SK-N-DZ (cell line): ENCODE measurements around the gene MORN1.

Experiments used
- DNase-seq: peaks from one replicate; pipeline ENCODE4 v3.0.0-alpha.2; 2015; ENCODE audit warnings: low spot score

Gene MORN1

DNA sequence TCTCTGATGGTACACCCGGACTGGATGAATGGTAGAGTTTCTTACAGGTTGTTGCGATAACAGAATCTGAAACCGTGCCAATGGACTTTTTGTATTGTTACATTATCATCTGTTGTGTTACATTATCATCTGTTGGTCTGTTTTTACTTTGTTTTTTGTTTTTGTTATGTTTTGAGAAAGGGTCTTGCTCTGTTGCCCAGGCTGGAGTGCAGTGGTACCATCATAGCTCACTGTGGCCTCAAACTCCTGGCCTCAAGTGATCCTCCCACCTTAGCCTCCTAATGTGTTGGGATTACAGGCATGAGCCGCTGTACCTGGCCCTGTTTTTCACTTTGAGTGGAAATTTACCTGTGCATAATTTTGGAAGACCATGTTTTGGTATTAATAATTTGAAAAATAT lies 31.2 kb upstream of the MORN1 start:
- no peak for DNase-seq

GRCh38 chr1:2419416-2419815 lies 28.1 kb upstream of the MORN1 start:
- DNase-seq = no peak

- DNase-seq = no peak
These were observed 27.5 kb upstream of the MORN1 start for GRCh38 chr1:2418791-2419320.

- DNase-seq = no peak
These were observed 26.5 kb upstream of the MORN1 start for GRCh38 chr1:2417833-2418225.

GRCh38 chr1:2417083-2417832 lies 25.9 kb upstream of the MORN1 start:
- DNase-seq = no peak

DNA sequence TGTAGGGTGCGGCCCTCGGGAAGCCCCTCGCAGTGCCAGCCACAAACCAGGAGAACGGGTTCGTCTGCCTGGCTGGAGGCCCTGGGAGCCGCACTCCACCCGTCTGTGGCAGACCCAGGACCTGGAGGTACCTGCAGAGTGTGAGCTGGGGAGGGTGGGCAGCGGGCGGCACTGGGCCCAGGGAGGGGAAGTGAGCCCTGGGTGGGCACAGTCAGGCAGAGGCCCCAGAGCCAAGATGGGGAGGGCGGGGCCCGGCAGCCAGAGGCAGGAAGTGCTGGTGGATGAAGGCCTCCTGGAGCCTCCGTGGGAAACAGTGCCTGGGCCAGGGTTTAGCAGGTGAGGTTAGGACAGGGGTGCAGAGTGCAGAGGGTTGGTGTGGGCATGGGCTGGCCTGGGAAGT lies 25.0 kb upstream of the MORN1 start:
- no peak for DNase-seq

DNA sequence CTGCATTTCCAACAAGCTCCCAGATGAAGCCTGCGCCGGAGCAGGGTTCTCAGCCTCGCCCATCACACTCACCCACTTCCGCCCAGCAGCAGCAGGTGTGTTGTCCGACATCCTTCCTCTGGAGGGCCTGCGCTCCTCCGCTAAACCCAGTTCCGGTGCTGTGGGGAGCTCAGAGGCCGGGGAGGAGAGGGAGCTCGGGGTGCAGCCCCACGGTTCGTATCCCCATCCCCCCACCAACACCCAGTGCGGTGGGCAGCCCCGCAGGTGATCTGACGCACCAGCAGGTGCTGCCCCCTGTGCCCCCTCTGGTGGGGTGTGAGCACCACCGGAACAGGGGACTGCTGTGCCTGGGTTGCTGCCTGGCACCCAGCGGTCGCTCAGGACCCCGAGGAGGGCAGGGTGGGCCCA lies 24.5 kb upstream of the MORN1 start:
- DNase-seq = no peak

DNA sequence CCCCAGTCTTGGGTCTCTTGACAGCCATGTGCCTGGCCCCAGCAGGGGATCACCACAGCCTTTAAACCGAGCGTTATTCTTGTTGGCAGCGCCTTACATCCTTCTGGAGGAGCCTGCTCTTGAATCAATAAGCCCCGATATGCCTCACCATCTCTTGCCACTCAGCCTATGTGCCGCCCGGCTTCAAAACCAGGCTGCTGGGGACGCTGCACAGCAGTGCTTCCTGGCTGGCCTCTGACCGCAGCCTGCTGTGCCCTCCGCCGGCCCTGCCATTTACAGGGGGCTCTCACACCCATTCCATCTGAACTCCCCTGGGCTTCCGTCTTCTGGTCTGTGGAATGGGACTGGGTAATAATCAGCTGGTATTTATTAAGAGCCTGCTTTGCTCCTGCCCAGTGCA lies 24.0 kb upstream of the MORN1 start:
- no peak for DNase-seq

GRCh38 chr1:2414297-2414958 lies 23.1 kb upstream of the MORN1 start:
- DNase-seq = peak; percentile 58

DNA sequence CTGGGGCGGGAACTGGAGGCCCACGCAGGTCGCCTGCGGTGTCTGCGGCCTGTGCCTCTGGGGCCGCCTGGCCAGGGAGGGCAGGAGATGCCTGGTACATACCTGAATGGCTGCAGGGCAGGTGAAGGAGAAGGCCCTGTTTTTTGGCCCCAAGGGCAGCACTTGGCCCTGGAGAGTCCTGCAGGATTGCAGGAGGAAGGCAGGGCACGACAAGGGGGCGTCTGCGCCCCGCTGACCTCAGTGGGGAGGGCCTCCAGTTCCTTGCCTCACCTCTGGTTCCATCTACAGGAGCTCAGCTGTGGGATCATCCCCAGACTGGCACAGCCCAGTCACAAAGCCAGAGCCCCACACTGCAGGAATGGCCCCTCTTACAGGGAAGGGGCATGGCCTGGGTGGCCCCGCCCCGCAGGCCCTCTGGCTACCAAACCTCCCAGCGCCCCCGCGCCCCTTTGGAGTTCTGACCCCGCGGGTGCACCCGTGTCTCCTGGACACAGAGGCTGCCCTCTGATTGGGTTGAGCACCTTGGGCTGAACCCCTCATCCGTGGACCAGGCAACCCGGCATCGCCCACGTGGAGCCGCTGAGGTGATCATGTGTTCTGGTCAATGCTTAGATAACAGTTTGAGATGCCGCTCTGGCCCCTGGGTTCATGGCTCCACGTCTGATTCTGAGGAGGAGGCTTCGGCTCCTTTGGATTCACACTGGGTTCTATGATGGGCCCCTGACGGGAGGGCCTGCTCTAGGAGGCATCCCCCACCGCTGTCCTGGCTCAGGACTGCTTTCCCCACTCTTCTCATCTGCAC lies 22.3 kb upstream of the MORN1 start:
- DNase-seq = peak; percentile 42

DNA sequence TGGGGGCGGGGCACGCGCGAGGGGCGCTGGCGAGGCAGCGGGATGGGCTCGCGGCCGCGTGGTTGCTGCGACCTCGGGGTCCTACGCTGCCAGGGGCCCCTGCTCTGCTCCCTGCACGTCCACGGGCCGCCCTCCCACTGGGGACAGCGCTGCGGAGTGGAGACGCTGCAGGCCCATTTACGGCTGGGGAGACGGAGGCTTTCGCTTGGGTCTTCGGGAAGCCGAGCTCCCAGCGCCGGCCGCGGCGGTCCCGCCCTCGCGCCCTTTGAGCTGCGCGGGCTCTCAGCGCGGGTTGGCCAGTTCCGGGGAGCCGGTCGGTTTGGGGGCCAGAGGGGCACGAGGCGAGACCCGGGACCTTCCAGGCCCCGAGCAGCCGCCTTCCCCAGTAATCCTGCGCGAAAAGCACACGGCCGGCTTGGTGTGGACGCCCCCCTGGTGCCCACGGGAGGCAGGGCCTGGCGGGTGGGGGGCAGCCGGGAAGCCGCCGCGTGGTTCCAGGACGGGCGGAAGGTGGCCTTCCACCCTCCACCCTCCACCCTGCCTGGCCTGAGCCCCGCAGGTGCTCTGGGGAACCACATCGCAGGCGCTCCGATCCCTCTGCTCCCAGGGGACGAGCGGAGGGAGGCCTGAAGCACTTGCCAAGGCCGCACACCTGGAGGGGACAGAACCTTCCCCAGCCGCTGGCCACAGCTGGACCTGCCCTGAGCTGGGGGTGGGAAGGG lies 21.6 kb upstream of the MORN1 start:
- DNase-seq = peak; percentile 24

DNA sequence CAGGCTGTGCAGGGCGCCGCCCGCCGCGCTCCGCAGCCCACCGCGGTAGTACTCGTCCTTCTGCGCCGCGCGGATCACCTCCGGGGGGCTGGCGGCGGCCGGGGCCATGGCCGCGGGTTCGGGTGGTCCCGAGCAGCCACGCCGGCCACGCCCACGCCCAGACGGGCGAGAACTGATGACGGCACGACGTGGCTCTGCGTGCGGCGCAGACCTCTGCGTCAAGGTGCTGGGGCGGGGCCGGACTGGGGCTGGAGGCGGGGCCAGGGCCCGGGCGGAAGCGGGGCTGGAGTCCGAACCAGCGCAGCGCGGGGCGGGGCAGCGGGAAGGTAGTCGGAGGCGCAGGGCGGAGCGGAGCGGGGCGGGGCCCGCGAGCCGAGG lies 21.0 kb upstream of the MORN1 start, which contains the start of gene PEX10:
Gene PEX10 (minus strand): TSS at position 170 of the 378 bp plus-strand sequence. CDS start 62 bp downstream, at position 108.
- peak; percentile 89 for DNase-seq

GRCh38 chr1:2411801-2412394 lies 20.5 kb upstream of the MORN1 start:
- DNase-seq = no peak

GRCh38 chr1:2409745-2410144 lies 18.4 kb upstream of the MORN1 start:
- no peak for DNase-seq

- DNase-seq = no peak
These were observed 17.5 kb upstream of the MORN1 start for GRCh38 chr1:2408859-2409276.

- DNase-seq = no peak
These were observed 17.1 kb upstream of the MORN1 start for GRCh38 chr1:2408456-2408855.

GRCh38 chr1:2407991-2408275 lies 16.6 kb upstream of the MORN1 start:
- DNase-seq = no peak

DNA sequence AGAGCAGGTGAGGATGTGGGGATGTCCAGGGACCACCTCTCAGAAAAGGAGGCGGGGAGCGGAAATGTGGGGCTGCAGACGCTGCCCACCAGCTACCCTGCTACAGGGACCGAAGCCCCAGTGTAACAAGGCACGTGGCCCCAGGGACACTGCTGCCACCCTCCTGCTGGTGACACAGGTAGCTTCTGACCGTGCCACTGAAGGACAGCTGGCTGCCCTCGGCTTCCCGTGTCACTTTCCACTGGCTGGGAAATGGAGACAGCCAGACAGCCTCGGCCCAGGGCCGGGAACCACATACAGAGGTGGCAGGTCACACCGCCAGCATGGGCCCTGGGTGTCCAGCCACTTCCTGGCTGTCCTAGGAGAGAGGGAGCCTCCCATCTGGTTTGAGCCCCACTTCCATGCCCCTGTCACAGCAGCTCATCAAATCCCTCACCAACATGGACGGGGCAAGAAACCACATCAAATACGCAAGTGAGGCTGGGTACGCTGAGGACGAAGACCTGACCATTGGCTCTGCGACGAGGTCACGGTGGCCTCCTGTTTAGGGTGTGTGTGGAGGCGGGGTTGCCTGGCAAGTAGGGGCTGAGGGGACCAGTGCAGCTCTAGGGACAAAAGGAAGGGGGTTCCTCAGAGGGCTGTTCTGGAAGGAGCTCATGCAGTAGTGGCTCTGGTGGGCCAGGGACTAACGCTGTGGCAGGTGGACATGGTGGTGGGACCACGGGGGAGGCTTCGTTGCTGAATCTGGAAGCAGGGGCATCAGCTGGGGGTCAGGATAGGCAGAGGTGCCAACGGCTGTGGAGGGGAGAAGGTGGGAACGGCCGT lies 16.0 kb upstream of the MORN1 start:
- DNase-seq = no peak

DNA sequence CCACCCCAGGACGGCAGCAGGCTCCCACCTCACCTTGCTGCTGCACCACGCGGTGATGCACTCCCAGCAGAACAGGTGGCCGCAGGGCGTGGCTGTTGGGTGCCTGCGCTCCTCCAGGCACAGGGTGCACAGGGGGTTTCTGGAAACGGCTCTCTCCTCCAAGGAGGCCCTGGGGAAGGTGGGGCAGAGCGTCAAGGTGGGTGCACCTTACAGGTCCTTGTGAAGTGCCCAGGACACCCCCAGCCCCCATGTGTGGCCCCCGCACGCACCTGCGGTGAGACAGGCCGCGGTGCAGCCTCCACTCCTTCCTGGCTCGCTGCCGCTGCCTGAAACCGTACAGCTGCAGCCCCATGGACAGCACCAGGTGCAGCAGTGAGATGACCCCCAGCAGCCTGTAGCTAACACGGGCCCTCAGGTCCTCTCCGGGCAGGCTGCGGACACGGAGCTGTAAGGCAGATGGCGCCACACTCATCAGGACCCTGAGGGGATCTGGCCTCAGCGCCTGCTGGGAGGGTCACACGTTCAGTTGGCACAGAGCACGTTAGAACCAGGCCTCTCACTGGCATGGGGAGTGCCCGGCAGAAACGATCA lies 15.2 kb upstream of the MORN1 start:
- DNase-seq = no peak
